Stimulated activated CD4-positive, alpha-beta T cell treated with anti-CD3 and anti-CD28 coated beads, Interleukin-2, amount 100 ng/mL, for 4 hours (primary cell): ENCODE measurements around the gene RASGEF1B.
"Not testable (repeated sequence)": the region's sequence is repeated elsewhere in the genome, so short reads cannot be mapped to it uniquely, and the experiment has no call there.

Experiments used
- DNase-seq: peaks from one replicate; pipeline ENCODE4 v3.0.0-alpha.2; 2020; ENCODE audit warnings: low read depth

The RASGEF1B gene

GRCh38 chr4:81498046-81498445 lies 26.3 kb upstream of the RASGEF1B start:
- no peak for DNase-seq

DNA sequence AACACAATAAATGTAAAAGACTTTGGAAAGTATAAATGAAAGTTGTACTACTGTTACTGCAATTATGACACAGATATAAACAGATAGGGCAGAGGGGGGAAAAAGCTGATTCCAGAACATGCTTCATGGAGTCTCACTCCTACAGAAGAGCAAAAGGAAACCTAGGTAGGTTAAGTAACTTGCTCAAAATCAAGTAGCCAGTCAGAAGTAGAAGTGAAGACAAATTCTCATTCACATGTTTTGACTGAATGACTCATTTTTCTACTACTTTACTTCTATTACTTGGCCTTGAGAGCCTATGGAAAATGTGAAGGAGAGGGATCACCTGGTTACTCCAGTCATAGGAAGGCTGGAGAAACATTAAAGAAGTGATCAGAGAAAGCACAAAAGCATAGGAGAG lies 23.6 kb upstream of the RASGEF1B start:
- no peak for DNase-seq

DNA sequence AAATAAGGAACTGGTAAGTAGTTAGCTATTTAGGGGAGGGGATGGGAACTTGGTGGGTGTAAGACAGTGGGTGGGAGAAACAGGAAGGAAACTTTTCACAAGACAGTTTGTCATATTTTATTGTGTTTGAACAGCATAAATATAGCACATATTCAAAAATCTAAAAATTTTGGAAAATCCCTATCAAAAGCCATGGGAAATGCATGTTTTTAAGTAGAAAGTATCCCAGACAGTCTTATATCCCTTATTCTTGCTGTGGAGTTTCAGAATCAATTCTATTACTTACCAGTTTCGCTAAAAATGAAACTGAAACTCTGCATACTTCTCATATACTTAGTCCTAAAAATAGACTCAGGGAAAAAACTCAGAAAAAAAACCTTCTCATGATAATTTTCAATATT lies 22.3 kb upstream of the RASGEF1B start:
- no peak for DNase-seq

DNA sequence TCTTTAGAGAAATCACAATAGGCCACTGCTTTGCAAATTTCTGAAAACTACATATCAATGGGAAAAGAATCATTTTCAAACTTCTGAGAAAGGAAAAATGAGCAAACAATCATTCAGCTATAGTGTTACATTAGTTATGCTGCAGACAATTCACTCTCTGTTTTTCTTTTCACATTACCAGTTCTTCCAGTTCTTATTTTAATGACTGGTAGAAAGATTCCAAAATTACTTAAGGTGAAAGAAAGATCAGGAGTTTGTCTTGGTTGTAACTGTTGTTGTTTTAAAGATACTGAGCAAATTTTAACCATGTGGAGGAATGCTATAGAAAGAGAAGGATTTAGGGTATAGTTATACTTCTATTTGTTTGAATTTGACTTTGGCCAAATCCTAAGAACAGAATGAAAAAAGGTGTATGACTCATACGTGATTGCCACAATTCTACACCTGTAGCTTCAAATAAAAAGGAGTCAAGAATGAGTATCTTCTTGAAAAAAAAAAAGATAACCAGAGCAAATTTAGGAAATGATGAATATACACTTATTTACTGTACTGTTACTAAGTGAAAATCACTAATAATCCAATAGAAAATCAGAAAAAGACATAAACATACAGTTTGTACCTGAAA lies 21.0 kb upstream of the RASGEF1B start:
- DNase-seq: no peak

- no peak for DNase-seq
These were observed 20.2 kb upstream of the RASGEF1B start for GRCh38 chr4:81491943-81492342.

DNA sequence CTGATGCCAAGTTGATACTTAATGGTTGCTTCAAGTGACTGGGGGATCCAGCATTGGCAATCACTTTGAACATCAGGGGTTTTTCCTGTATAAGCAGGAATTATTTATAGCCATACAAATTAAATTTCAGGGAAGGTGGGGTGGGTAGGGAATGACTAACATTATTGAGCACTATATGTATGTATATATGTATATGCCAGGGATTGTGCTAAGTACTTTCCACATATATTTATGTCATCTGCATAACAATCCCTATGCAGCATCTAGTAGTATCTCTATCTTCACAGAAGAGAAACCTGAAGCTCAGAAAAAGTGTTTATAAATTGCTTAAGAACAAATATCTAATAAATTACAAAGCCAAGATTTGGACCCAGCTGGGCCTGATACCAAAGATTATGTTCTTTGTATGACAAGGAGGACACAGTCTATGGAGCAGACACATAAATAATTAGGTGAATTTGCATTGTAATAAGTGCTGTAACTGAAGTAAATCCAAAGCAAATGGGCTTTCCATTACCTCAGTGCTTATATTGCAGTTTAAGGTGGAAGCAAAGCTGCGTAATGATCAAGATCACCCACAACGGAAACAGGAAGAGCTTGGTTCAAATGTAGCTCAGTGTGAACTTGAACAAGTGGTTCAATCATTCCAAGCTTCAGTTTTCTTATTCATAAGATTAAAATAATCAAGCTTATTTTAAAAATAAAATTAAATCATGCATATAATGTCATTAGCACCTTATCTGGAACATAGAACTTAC lies 18.9 kb upstream of the RASGEF1B start:
- DNase-seq: no peak

- no peak for DNase-seq
These were observed 14.8 kb upstream of the RASGEF1B start for GRCh38 chr4:81486502-81486901.

DNA sequence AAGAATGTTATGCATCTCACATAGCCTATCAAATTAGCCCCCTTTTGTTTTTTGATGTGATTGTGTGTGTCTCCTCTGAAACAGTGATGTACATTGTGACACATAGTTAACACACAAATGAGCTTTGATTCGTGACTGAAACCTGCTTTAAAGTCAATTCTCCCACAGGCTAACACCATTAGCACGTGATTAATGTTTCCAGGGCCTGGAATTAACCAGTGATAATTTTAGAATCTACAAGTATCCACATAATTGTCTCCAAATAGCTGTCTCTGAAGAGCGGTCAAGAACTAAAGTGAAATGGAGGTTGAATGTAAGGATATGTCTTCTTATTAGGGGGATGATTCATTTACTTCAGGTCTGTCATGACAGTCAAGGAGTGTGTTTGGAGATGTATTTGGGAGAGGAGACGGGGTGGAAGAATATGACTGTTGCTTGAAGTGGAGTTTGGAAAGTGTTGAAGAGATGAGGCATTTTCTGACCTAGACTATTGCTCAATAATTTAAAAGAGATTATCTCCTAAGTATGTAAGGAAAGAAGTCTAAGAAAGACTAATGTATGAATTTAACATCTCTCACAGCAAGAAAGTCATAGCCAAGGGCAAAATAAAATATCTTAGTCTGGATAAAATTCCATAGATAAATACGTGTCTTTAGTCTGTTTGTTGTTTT lies 13.7 kb upstream of the RASGEF1B start:
- DNase-seq: no peak

- no peak for DNase-seq
These were observed 10.6 kb upstream of the RASGEF1B start for GRCh38 chr4:81482326-81482725.

- no peak for DNase-seq
These were observed 9.4 kb upstream of the RASGEF1B start for GRCh38 chr4:81481151-81481550.

GRCh38 chr4:81479573-81479972 lies 7.9 kb upstream of the RASGEF1B start:
- DNase-seq: not testable (repeated sequence)

GRCh38 chr4:81473331-81474265 lies 1.9 kb upstream of the RASGEF1B start:
- DNase-seq: not testable (repeated sequence)

DNA sequence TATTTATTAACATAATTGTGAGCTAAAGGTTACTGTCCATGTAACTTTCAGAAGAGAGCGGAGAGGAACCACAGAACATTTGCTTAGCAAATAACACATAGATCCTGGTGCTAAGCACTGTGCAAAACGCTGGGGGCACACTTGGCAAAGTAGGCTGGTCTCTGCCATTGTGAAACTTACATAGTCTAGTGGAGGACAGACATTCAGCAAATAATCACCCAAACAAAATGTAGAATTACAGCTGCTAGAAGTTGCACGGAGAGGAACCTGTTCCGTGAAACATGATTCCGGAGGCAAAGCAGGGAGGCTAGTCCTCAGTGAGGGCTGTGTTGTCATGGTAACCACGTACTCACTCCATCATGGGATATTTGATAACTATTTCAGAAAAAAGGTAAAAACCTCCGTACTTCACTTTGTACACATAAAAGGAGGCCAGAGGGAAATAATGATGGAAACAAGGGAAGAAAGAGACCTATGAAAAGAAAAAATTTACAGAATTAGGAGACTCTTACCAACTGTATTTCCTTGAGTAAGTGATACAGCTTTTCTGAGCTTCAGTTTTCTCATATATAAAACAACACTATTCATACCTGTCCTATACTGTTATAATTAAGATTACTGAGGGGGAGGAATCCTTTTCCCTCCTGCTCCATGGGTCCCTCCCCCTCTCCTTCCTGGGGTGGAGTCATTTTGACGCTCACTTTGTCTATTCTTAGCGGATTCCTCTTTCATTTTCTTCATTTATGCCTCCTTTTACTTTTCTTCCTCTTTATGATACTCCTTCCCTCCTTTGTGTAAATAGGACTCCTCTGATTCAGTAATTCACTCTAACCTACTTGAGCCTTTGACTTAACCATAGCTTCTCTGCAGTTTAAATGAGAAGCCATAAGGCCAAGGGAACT lies 825 bp upstream of the RASGEF1B start:
- DNase-seq: peak; percentile 31

- no peak for DNase-seq
These were observed 464 bp downstream of the RASGEF1B start for GRCh38 chr4:81471298-81471587.

GRCh38 chr4:81470456-81471297 lies 1.0 kb downstream of the RASGEF1B start:
- no peak for DNase-seq

DNA sequence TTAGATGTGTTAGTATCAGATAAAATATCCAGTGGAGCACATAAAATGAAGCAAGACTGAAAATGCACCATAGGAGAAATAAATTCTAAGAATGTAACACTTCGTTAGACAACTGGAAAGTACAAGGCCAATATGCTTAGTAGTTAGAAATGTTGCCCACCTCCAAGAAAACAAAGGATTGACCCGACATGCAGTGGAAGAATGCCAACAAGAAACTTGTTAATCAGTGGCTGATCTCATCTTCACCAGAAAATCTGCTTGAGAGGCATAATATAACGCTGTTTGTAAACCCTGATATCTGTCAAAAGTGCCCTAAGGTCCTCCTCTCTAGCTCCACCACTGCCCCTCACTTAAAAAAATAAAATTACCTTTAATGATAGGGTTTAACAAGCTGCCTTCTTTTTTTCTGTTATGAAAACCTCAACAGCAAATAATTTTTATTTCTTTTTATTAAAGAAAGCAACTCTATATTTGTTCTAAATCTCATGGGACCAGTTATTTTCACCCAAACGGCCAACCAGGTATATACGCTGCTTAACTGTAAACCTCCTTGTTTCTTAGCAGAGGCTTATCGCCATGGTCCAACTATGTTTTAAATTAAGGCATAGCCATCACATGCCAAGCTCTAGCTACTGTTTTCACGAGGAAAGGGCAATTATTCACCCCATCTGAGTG lies 1.8 kb downstream of the RASGEF1B start:
- no peak for DNase-seq

DNA sequence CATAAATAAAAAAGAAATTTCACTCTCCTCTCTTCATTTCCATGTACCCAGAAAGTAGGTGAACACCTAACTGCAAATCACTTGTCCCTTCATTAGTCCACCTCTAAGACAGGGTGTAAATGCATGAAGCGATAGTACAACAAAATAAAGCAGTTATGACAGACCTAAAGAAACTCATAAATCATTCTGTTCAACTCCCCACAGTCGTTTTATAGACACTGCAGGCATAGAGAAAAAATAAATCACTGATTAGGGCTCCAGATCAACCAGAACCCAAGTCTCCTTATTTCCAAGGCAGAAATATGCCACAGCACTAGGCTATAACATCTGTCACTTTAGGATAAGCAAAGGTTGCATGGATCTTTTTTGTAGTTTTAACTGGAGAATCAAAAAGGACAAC lies 3.0 kb downstream of the RASGEF1B start:
- DNase-seq: no peak

DNA sequence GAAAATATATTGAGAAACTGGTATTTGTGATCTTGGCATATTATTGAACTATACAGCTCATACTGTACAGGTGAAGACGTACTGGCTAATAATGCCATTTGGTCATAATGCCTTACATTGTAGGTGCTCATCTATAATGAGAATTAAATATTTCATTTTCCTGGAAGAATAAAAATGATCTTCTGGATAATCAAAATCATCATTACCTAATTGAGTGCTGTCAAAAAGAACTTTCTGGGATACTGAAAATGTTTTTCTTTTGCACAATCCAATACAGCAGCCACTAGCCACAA lies 4.1 kb downstream of the RASGEF1B start:
- DNase-seq: no peak

DNA sequence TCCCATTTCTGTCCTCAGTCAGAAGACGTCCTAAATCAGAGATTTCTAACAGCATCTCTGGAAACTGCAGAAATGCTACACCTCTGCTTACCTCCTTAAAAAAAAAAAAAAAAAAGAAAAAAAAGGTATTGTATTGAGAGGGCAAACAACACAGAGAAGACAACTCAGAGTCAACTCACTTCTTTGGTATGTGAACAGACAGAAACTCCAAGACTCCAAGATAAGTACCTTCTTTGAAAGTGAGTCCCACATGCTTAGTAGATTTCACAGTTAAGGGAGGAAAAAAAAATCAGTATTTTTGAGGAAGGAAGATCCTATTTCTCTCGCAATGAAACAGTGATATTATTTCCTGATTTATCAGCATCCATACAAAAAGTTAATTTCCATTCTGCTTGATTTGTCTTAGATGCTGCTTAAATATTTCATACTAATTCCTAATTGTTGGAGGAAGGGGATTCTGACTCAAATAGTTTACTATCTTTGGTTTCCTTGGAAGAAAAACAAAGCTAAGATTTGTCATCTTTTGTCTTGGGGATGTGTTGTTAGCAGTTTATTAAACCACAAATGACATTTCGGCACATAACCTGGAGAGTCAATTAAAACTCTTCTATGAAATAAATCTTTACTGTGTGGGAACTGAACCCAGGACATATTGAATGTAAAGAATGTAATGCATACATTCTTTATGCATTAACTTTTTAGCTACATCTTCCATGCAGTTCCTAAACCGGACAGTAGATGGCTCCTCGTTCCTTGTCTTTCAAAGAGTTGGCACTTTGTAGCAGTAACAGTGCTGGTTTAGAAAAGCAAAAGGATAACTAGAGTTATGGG lies 4.7 kb downstream of the RASGEF1B start:
- DNase-seq: peak; percentile 62
